DMS153 (cell line): ENCODE data around the gene TNFRSF18.

Experiments used
- DNase-seq: peaks from one replicate; lab custom pipeline; 2025; lab: John Stamatoyannopoulos, UW

The TNFRSF18 gene

DNA sequence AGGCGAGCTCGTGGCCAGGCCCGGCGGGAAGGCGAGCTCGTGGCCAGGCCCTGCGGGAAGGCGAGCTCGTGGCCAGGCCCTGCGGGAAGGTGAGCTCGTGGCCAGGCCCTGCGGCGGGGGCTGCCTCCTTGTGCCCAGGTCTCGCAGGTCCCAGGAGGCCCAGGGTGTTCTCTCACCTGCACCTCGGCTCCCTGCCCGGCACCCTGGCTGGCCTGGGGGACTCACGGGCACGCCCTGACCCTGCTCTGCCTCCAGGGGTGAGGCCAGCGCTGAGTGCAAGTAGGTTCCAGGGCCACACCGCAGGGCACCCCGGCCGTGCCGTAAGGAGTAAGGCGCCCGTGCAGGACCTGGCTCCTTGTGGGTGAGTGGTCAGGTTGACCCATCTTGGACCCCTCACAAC, 21.0 kb upstream of the TNFRSF18 start:
- DNase-seq, result no peak

GRCh38 chr1:1226566-1227362, 20.4 kb upstream of the TNFRSF18 start:
- DNase-seq, result no peak

- DNase-seq, result no peak
Observed at GRCh38 chr1:1225913-1226312, 19.5 kb upstream of the TNFRSF18 start.

DNA sequence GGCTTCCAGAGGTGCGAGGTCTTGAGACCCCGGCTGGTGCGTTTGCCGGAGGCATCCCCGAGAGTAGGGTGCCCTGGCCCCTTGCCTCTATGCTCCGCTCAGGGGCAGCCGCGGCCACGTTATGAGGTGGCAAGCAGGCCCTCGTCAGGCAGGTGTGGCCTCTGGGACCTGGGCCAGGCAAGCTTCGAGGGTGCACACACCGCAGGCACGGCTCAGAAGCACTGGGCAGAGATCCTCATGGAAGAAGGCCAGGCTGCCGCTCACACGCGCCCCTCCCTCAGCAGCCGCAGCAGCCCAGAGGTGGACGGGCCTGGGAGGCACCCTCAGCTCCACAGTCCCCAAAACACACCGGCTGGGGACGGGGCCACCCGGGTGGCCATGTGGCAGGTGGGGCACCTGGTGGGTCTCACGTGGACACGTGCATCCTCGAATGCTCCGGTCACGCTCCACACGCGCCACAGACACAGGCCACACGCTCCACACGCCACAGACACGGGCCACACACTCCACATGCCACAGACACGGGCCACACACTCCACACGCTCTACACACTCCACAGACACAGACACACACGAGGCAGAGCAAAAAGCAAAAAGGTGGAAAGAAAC, 18.9 kb upstream of the TNFRSF18 start:
- DNase-seq, result no peak

DNA sequence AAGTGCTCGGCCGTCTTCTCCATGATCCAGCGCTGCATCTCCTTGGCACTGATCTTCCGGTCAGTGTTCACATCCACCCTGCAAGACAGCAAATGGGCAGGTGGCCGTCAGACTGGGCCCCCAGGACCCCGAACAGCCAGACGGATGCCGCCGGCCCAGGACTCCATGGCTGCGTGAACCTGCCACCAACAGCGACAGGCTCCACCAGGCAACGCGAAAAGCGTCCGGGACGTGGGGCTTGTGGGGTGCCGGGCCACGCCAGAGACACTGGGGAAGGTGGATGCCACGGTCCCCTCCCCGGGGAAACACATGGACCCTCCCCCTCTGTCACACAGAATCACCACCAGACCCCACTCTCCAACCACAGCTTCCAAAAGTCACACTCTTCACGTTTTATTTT, 17.5 kb upstream of the TNFRSF18 start:
- no peak for DNase-seq

DNA sequence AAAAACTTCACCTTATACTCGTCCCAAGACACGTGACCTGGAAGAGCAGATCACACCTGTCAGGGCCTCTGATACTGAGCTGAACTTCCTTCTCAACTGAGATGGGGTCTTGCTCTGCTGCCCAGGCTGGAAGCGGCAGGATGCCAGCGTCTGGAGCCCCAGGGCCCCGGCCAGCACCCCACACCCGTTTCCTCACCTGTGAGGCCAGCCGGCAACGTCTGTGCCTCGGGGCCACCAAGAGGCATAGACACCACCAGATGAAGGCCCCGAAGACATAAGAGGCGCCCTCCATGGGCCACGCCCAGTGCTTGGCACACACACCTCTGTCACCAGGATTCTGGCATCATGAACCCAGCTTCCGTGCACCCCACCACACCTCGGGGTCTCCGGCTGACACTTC, 16.9 kb upstream of the TNFRSF18 start:
- no peak for DNase-seq

DNA sequence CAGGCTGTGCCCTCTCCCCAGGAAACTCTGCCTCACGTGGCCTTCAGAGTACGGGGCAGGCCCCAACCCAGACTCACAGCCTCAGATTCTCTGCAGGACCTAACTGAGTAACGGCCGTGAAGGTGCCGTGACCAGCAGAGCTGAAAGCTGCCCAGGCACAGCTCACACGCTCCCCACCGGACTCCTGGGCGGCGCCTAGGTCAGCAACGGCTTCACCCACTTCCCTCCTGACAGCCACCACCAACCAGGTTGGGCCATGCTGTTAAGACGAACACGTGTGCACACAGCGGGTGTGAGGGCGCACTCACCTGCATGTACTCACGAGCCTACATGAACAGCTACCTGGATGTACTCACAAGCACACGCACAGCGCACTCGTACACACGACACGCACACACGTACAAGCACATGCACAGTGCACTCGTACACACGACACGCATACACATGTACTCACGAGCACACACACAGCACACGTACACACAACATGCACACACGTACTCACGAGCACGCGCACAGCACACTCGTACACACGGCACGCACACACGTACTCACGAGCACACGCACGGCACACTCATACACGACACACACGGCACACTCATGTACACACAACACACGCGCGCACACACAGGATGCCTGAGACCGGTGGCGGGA, 16.3 kb upstream of the TNFRSF18 start:
- no peak for DNase-seq

DNA sequence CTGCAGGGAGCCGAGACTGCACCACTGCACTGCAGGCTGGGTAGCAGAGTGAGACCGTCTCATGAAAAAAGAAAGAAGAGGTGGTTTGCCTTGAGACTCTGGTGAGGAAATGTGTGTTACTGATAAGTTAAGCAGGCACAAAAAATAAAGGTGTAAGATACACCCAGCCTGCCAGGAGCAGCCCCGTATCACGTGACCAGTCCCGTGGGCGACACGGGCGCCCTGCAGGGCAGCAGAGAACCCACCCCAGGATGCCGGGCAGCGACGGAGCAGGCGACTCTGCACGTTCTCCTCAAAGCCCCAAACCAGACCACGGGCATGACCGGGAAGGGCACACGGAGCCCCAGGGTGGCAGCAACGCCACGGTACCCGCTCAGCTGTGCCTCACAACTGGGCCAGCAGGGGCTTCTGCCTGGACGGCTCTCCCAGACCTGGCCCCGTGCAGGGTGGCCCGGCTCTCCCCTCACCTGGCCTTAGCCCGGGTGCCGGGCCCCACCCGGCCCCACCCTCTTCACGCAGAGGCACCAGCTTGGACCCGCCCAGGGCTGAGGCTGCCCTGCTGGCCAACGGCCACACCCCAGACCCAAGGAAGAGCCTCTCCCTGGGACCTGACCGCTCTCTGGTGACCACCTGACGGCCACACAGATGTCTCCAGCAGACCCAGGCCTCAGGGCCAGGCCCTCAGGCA, 15.6 kb upstream of the TNFRSF18 start:
- DNase-seq, result no peak

GRCh38 chr1:1220197-1220596, 13.8 kb upstream of the TNFRSF18 start:
- DNase-seq, result no peak

DNA sequence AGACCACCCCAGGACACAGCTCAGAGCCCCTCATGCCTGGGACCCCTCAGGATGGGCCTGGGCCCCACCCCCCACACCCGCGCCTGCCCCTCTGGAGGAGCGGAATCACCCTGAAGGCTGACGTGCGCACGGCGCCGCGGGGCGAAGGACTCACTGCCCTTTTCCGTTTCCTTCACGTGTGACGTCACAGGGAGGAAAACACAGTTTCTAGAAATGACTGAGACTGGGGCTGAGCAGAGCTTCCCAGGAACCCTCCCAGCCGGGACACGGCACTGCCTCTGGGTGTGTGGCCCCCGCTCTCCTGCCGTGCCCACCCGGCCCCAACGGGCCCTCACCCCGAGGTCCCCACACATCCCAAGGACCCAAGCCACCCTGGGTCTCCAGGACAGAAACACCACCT, 12.9 kb upstream of the TNFRSF18 start:
- no peak for DNase-seq

GRCh38 chr1:1218524-1219200, 12.3 kb upstream of the TNFRSF18 start:
- no peak for DNase-seq

GRCh38 chr1:1217621-1218523, 11.5 kb upstream of the TNFRSF18 start:
- DNase-seq, result no peak

DNA sequence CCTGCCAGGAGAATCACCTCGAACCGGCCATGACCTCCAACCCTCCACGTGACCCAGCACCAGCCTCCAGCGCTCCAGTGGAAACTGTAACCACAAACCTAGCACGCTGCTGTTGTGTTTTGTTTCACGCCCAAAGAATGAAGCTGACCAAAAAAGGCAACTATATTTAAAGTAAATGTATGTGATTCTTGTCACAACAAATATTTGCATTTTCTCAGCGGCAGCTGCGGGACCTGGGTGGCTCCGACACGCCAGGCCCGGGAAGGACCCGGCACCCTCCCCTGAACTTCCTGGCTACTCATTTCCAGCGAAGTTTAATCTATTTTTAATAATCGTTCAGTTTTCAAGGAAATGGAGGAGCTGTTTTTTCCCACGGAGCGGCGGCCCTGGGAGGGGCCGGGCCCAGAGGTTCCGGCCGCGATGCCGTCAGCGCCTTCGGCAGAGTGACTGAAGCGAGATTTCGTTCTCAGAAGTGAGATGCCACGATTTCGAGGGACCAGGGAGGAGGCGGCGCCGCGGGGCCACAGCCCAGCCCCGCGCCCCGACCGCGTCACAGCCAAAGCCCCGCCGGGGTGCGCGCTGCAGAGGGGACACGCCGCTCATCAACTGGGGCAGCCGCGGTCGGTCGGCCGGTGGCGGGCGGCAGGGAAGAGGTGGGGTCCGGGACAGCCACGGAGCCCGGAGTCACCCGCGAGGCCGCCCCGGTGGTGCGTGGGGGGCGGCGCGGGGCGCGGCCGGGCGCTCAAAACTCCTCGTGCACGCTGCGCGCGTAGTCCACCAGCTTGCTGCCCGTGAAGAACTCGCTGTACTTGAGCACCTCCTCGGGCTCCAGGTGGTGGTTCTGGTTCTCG, 10.6 kb upstream of the TNFRSF18 start:
- no peak for DNase-seq

DNA sequence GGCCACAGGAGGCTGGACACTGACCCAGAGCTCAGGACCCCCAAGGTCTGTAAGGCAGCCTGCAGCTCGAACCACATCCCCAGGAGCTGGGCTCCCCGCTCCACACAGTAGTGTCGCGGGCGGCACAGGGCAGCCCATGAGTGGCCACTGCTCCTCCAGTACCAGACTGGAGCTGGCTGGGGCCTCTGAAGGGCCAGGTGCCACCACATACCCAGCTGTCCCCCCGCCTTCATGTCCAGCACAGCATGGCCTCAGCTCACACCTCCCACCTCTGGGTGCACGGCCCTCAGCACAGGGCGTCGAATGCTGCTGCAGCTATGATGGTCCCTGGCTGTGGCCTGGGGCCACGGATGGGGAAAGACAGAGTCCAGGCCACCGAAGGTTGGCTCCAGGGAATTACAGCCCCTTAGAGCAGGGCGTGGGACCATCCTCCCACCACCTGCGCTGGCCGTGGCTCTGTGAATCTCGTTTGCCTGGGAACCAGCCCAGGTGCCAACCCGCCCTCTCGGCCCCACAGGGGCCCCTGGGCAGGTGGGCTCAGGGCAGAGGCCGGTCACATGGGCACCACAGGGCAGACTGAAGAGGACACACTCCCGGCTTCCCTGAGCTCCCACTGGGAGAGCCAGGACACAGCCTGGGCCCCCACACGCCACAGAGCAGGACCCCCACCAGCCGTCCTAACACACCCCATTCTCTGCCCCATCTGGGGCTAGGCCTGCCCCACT, 9.7 kb upstream of the TNFRSF18 start:
- DNase-seq, result no peak

- no peak for DNase-seq
Observed at GRCh38 chr1:1215080-1215676, 8.8 kb upstream of the TNFRSF18 start.

GRCh38 chr1:1213345-1214265, 7.2 kb upstream of the TNFRSF18 start, which contains the start of gene TNFRSF4:
TSS of gene TNFRSF4 (minus strand) at chr1:1214153. CDS start at chr1:1214127, 26 bp downstream.
- DNase-seq, result no peak

- no peak for DNase-seq
Observed at GRCh38 chr1:1212780-1213344, 6.5 kb upstream of the TNFRSF18 start.
